MCF 10A (cell line): Measurements from ENCODE around the gene TBC1D4. TPM values are rescaled to one million over a fixed set of nuclear protein-coding genes. Genes with fewer than 3 reads are reported as not detected.

Source experiments
- BruUV-seq: library from RNA; stranded (reverse); fragments of 400-500 nt; replicated peaks from 2 replicates; lab custom pipeline; 2021; lab: Mats Ljungman, UMichigan
- CTCF ChIA-PET: fragments of 300-600 bp; sonication (Branson Sonifier 250); formaldehyde crosslinking; extraction: SDS; loops from one replicate; lab custom pipeline; 2021; ENCODE audit warnings: antibody characterized with exemption, inconsistent platforms; lab: Yijun Ruan, JAX
- POLR2A ChIA-PET: fragments of 300-600, 350-650 bp; sonication (Branson Sonifier 250); formaldehyde crosslinking; extraction: SDS; loops from one replicate; lab custom pipeline; 2020; ENCODE audit warnings: antibody characterized with exemption, inconsistent platforms; lab: Yijun Ruan, JAX
- DNase-seq: peaks from one replicate; pipeline ENCODE4 v3.0.0-alpha.2; 2018; ENCODE audit not compliant: unreplicated experiment
- H3K27ac Mint-ChIP-seq: one replicate; pipeline ENCODE4 v1.8.0; 2022; ENCODE audit warnings: mild to moderate bottlenecking, low read depth, mixed read lengths; ENCODE audit not compliant: unreplicated experiment
- H3K27me3 Mint-ChIP-seq: one replicate; pipeline ENCODE4 v1.8.0; 2022; ENCODE audit warnings: mixed read lengths; ENCODE audit not compliant: insufficient read depth, unreplicated experiment
- H3K36me3 Mint-ChIP-seq: one replicate; pipeline ENCODE4 v1.8.0; 2022; ENCODE audit warnings: mild to moderate bottlenecking, moderate library complexity, mixed read lengths; ENCODE audit not compliant: insufficient read depth, unreplicated experiment
- H3K4me1 Mint-ChIP-seq: one replicate; pipeline ENCODE4 v1.8.0; 2022; ENCODE audit warnings: mixed read lengths; ENCODE audit not compliant: insufficient read depth, unreplicated experiment
- H3K4me3 Mint-ChIP-seq: one replicate; pipeline ENCODE4 v1.8.0; 2022; ENCODE audit warnings: mild to moderate bottlenecking, moderate library complexity, mixed read lengths; ENCODE audit not compliant: unreplicated experiment
- H3K9me3 Mint-ChIP-seq: one replicate; pipeline ENCODE4 v1.8.0; 2022; ENCODE audit warnings: mixed read lengths; ENCODE audit not compliant: unreplicated experiment
- CTCF ChIP-seq: fragments of 200-600 bp; IDR thresholded peaks from one replicate; pipeline ENCODE4 v1.8.0; 2022; ENCODE audit warnings: antibody characterized with exemption, mild to moderate bottlenecking; ENCODE audit not compliant: unreplicated experiment
- intact Hi-C: fragments of 100-400 bp; cut with micrococcal nuclease; formaldehyde crosslinking; loops from 2 replicates; pipeline ENCODE4 v1.14.1; 2022
- total RNA-seq: library from RNA; stranded (reverse); gene quantifications from 2 replicates; pipeline ENCODE4 v1.2.3, GENCODE V29; 2022

TBC1D4 gene
- total RNA-seq, 1 experiment from 2014 or later = 9.3 TPM

- H3K4me1 Mint-ChIP-seq = peaks cover 9% of the 10 kb centered on the region
- POLR2A ChIA-PET = no interaction called here
- intact Hi-C loops = no loop called here
These were observed 179.8 kb downstream of the TBC1D4 start for GRCh38 chr13:75302071-75302698.

GRCh38 chr13:75299913-75300862, 181.8 kb downstream of the TBC1D4 start:
- Mint-ChIP-seq H3K27ac (no peak overlapping the region), H3K4me3 (no peak overlapping the region), H3K4me1 (peaks cover 9% of the 10 kb centered on the region), H3K36me3 (peaks cover 7% of the 10 kb centered on the region), H3K9me3 (peaks cover 8% of the 10 kb centered on the region), H3K27me3 (no peaks in the 10 kb centered on the region)
- no TSS peak for BruUV-seq
- peak; percentile 2 for DNase-seq
- ChIA-PET CTCF (no interaction called here), POLR2A (no interaction called here)
- no peak for TF ChIP-seq CTCF
- intact Hi-C loops = no loop called here

More at GRCh38 chr13:75302071-75302698, 179.8 kb downstream of the TBC1D4 start:
- H3K27ac Mint-ChIP-seq = no peak overlapping the region
- peaks cover 8% of the 10 kb centered on the region for H3K9me3 Mint-ChIP-seq
- CTCF ChIA-PET = interaction anchor here (0.5 kb wide), 1 partner anchor 354 kb away, joined by 3 read pairs; no protein-coding TSS in a partner anchor
- no TSS peak for BruUV-seq
- DNase-seq = no peak
- no peak for TF ChIP-seq CTCF
- no peaks in the 10 kb centered on the region for H3K27me3 Mint-ChIP-seq
- H3K4me3 Mint-ChIP-seq = no peak overlapping the region
- peaks cover 7% of the 10 kb centered on the region for H3K36me3 Mint-ChIP-seq

- TF ChIP-seq CTCF = no peak
- no TSS peak for BruUV-seq
- intact Hi-C loops = no loop called here
- CTCF ChIA-PET = no interaction called here
- POLR2A ChIA-PET = no interaction called here
- Mint-ChIP-seq H3K36me3 (peaks cover 7% of the 10 kb centered on the region), H3K4me1 (peaks cover 9% of the 10 kb centered on the region), H3K4me3 (no peak overlapping the region), H3K27ac (no peak overlapping the region), H3K27me3 (no peaks in the 10 kb centered on the region), H3K9me3 (peaks cover under 1% of the 10 kb centered on the region)
- DNase-seq = no peak
These were observed 182.7 kb downstream of the TBC1D4 start for GRCh38 chr13:75299246-75299645.

GRCh38 chr13:75296641-75297040, 185.3 kb downstream of the TBC1D4 start:
- intact Hi-C loops = no loop called here
- no peaks in the 10 kb centered on the region for H3K27me3 Mint-ChIP-seq
- no peaks in the 10 kb centered on the region for H3K36me3 Mint-ChIP-seq
- H3K4me3 Mint-ChIP-seq = no peak overlapping the region
- DNase-seq = no peak
- BruUV-seq = no TSS peak
- no peak overlapping the region for H3K27ac Mint-ChIP-seq
- H3K9me3 Mint-ChIP-seq = no peaks in the 10 kb centered on the region
- POLR2A ChIA-PET = no interaction called here
- no peak for TF ChIP-seq CTCF
- peaks cover 9% of the 10 kb centered on the region for H3K4me1 Mint-ChIP-seq
- CTCF ChIA-PET = no interaction called here
